HepG2 (cell line): Measurements from ENCODE around the gene PXT1. TPM values are rescaled to one million over a fixed set of nuclear protein-coding genes. Genes with fewer than 3 reads are reported as not detected.

Experiments
- ATAD3A ChIP-seq: sonication (generic); formaldehyde crosslinking; IDR thresholded peaks from 2 replicates; pipeline ENCODE4 v1.4.0; 2020; ENCODE audit warnings: missing genetic modification reagents
- FOXJ3 ChIP-seq: sonication (generic); formaldehyde crosslinking; IDR thresholded peaks from 2 replicates; pipeline ENCODE4 v1.4.0; 2020; ENCODE audit warnings: missing genetic modification reagents, mild to moderate bottlenecking, borderline replicate concordance
- GZF1 ChIP-seq: sonication (generic); formaldehyde crosslinking; IDR thresholded peaks from 2 replicates; pipeline ENCODE4 v1.5.1; 2020; ENCODE audit warnings: mild to moderate bottlenecking, missing genetic modification reagents
- HNRNPUL1 ChIP-seq: fragments of 200-400 bp; formaldehyde crosslinking; IDR thresholded peaks from 2 replicates; pipeline ENCODE4 v1.6.1; 2017; ENCODE audit warnings: low read depth, mild to moderate bottlenecking, low read length, moderate library complexity
- HOXA3 ChIP-seq: sonication (generic); formaldehyde crosslinking; IDR thresholded peaks from 2 replicates; pipeline ENCODE4 v1.5.0; 2020; ENCODE audit warnings: missing genetic modification reagents
- HOXA7 ChIP-seq: sonication (generic); formaldehyde crosslinking; IDR thresholded peaks from 2 replicates; pipeline ENCODE4 v1.8.1; 2022; ENCODE audit warnings: mild to moderate bottlenecking, missing genetic modification reagents, moderate library complexity
- IRX3 ChIP-seq: sonication (generic); formaldehyde crosslinking; IDR thresholded peaks from 2 replicates; pipeline ENCODE4 v1.8.1; 2023; ENCODE audit warnings: mild to moderate bottlenecking, low read depth, missing genetic modification reagents, borderline replicate concordance
- KLF6 ChIP-seq: IDR thresholded peaks from 2 replicates; pipeline ENCODE4 v1.8.0; 2016; ENCODE audit warnings: missing biosample characterization, missing genetic modification reagents
- MAF1 ChIP-seq: sonication (generic); formaldehyde crosslinking; IDR thresholded peaks from 2 replicates; pipeline ENCODE4 v1.5.0; 2020; ENCODE audit warnings: missing genetic modification reagents, borderline replicate concordance
- THYN1 ChIP-seq: sonication (generic); formaldehyde crosslinking; IDR thresholded peaks from 2 replicates; pipeline ENCODE4 v1.8.1; 2023; ENCODE audit warnings: low read depth, mild to moderate bottlenecking, moderate library complexity, missing genetic modification reagents, borderline replicate concordance
- YEATS2 ChIP-seq: sonication (generic); formaldehyde crosslinking; IDR thresholded peaks from 2 replicates; pipeline ENCODE4 v1.4.0; 2020; ENCODE audit warnings: missing genetic modification reagents, borderline replicate concordance
- ZC3H13 ChIP-seq: sonication (generic); formaldehyde crosslinking; IDR thresholded peaks from 2 replicates; pipeline ENCODE4 v1.8.1; 2023; ENCODE audit warnings: mild to moderate bottlenecking, missing genetic modification reagents, moderate library complexity
- ZNF101 ChIP-seq: sonication (generic); formaldehyde crosslinking; IDR thresholded peaks from 2 replicates; pipeline ENCODE4 v1.4.0; 2020; ENCODE audit warnings: mild to moderate bottlenecking, low read depth, missing genetic modification reagents, borderline replicate concordance
- ZNF12 ChIP-seq: sonication (generic); formaldehyde crosslinking; IDR thresholded peaks from 2 replicates; pipeline ENCODE4 v1.5.0; 2020; ENCODE audit warnings: missing genetic modification reagents
- ZNF350 ChIP-seq: sonication (generic); formaldehyde crosslinking; IDR thresholded peaks from 2 replicates; pipeline ENCODE4 v1.4.0; 2020; ENCODE audit warnings: mild to moderate bottlenecking, low read depth, missing genetic modification reagents, borderline replicate concordance
- ZNF724P ChIP-seq: sonication (generic); formaldehyde crosslinking; IDR thresholded peaks from 2 replicates; pipeline ENCODE4 v1.8.0; 2022; ENCODE audit warnings: missing genetic modification reagents, borderline replicate concordance
- ZNF773 ChIP-seq: sonication (generic); formaldehyde crosslinking; IDR thresholded peaks from 2 replicates; pipeline ENCODE4 v1.4.0; 2020; ENCODE audit warnings: missing genetic modification reagents, borderline replicate concordance
- polyA plus RNA-seq, 8 experiments: library from polyadenylated mRNA; depleted of rRNA in 3 of 8; stranded (reverse) in 7 of 8; unstranded in 1 of 8; fragments of >200 nt; fragmentation: Illumina TruSeq in 4 of 8; extraction: Trizol in 4 of 8; gene quantifications; 2 replicates each; pipeline versions ENCODE4 v1.2.1 to v1.2.3, GENCODE V29; 2011 to 2016; ENCODE audit warnings: low read depth in 4 of 8, missing spikeins in 1 of 8, mixed read lengths in 1 of 8; ENCODE audit not compliant: insufficient read depth in 1 of 8
- total RNA-seq, 5 experiments: library from RNA; depleted of rRNA; stranded (reverse); fragments of >200 nt; fragmentation: Illumina TruSeq; extraction: Trizol; gene quantifications; 2 replicates each; pipeline ENCODE4 v1.2.3, GENCODE V29; 2016; ENCODE audit warnings: low read depth in 1 of 5
- TF ChIP-seq, protein P1 (sequence below): sonication (generic); formaldehyde crosslinking; IDR thresholded peaks from 2 replicates; pipeline ENCODE4 v1.5.0; 2020; ENCODE audit warnings: mild to moderate bottlenecking, missing genetic modification reagents, borderline replicate concordance
- TF ChIP-seq, protein P2 (sequence below): sonication (generic); formaldehyde crosslinking; IDR thresholded peaks from 2 replicates; pipeline ENCODE4 v1.4.0; 2020; ENCODE audit warnings: missing genetic modification reagents
- TF ChIP-seq, protein P3 (sequence below): sonication (generic); formaldehyde crosslinking; IDR thresholded peaks from 2 replicates; pipeline ENCODE4 v1.5.0; 2020; ENCODE audit warnings: missing genetic modification reagents
- TF ChIP-seq, protein P4 (sequence below): sonication (generic); formaldehyde crosslinking; IDR thresholded peaks from 2 replicates; pipeline ENCODE4 v1.4.0; 2020; ENCODE audit warnings: mild to moderate bottlenecking, missing genetic modification reagents
- TF ChIP-seq, protein P5 (sequence below): conservative IDR thresholded peaks from 2 replicates; pipeline ENCODE4 v1.6.1; 2018; ENCODE audit warnings: missing genetic modification reagents

PXT1 gene
- total and polyA plus RNA-seq, 2 of the 13 experiments (the other 11 are each of a cell fraction or from before 2014, with no cell fraction given): 0.04 TPM; not detected in 1

DNA sequence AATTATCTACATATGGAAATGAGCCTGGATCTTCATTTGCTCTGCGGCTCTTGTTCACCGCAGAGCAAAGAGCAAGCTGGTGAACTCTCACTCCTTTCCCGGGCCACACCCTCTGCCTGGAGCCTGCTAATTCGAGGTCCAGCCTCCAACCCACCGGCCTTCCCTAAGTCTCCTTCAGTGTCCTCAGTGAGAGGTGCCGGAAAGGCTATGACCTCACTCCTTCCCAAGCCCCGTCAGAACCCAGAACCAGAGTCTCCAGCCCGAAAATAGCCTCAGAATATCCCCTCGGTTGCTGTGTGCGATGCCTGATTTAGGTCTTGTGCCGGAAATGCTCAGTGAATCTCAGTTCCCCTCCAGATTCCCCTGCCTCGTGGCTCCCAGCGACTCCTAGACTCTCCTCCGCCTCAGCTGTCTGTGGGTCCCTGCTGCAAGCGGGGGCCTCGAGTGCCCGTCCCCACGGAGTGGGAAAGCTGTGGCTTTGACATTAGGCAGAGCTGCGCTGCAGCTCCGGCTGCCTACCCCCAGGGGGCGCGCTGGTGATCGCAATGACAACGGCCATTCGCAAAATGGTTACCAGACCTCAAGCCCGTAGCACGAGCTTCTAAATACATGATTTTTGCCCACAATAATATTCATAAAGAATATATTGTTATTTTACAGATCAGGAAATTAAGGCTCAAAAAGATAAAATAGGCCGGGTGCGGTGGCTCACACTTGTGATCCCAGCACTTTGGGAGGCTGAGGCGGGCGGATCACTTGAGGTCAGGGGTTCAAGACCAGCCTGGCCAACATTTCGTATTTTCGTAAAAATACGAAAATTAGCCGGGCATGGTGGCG is 101.8 kb downstream of the PXT1 start (continued):
- TF ChIP-seq ZNF773 (CRISPR knock-in tag) (0 out of 2 replicates have a peak, but pooled peaks have one; percentile 43), GZF1 (CRISPR knock-in tag) (no peak), ZNF12 (0 out of 2 replicates have a peak, but pooled peaks have one; percentile 26), IRX3 (no peak; the same call in 1 of the 2 replicates), YEATS2 (no peak), ZNF350 (CRISPR knock-in tag) (peak; percentile 48; the same call in 1 of the 2 replicates), ZNF101 (CRISPR knock-in tag) (no peak), HOXA7 (no peak), ZNF724P (CRISPR knock-in tag) (no peak), KLF6 (CRISPR knock-in tag) (no peak), THYN1 (CRISPR knock-in tag) (0 out of 2 replicates have a peak, but pooled peaks have one; percentile 64), HOXA3 (peak; percentile 77; the same call in 1 of the 2 replicates), MAF1 (0 out of 2 replicates have a peak, but pooled peaks have one; percentile 55), ZC3H13 (CRISPR knock-in tag) (no peak), FOXJ3 (CRISPR knock-in tag) (no peak), ATAD3A (CRISPR knock-in tag) (no peak), HNRNPUL1 (no peak)
- TF ChIP-seq, protein P1, sequence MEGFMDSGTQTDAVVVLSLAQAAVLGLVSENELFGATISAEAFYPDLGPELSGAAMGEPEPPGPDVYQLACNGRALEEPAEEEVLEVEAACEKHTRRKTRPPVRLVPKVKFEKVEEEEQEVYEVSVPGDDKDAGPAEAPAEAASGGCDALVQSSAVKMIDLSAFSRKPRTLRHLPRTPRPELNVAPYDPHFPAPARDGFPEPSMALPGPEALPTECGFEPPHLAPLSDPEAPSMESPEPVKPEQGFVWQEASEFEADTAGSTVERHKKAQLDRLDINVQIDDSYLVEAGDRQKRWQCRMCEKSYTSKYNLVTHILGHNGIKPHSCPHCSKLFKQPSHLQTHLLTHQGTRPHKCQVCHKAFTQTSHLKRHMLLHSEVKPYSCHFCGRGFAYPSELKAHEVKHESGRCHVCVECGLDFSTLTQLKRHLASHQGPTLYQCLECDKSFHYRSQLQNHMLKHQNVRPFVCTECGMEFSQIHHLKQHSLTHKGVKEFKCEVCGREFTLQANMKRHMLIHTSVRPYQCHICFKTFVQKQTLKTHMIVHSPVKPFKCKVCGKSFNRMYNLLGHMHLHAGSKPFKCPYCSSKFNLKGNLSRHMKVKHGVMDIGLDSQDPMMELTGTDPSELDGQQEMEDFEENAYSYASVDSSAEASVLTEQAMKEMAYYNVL: no peak
- TF ChIP-seq, protein P2, sequence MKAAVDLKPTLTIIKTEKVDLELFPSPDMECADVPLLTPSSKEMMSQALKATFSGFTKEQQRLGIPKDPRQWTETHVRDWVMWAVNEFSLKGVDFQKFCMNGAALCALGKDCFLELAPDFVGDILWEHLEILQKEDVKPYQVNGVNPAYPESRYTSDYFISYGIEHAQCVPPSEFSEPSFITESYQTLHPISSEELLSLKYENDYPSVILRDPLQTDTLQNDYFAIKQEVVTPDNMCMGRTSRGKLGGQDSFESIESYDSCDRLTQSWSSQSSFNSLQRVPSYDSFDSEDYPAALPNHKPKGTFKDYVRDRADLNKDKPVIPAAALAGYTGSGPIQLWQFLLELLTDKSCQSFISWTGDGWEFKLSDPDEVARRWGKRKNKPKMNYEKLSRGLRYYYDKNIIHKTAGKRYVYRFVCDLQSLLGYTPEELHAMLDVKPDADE (CRISPR knock-in tag): no peak
- TF ChIP-seq, protein P3, sequence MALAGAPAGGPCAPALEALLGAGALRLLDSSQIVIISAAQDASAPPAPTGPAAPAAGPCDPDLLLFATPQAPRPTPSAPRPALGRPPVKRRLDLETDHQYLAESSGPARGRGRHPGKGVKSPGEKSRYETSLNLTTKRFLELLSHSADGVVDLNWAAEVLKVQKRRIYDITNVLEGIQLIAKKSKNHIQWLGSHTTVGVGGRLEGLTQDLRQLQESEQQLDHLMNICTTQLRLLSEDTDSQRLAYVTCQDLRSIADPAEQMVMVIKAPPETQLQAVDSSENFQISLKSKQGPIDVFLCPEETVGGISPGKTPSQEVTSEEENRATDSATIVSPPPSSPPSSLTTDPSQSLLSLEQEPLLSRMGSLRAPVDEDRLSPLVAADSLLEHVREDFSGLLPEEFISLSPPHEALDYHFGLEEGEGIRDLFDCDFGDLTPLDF (CRISPR knock-in tag): no peak
- TF ChIP-seq, protein P4, sequence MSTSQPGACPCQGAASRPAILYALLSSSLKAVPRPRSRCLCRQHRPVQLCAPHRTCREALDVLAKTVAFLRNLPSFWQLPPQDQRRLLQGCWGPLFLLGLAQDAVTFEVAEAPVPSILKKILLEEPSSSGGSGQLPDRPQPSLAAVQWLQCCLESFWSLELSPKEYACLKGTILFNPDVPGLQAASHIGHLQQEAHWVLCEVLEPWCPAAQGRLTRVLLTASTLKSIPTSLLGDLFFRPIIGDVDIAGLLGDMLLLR (CRISPR knock-in tag): no peak; the same call in 1 of the 2 replicates
- TF ChIP-seq, protein P5, sequence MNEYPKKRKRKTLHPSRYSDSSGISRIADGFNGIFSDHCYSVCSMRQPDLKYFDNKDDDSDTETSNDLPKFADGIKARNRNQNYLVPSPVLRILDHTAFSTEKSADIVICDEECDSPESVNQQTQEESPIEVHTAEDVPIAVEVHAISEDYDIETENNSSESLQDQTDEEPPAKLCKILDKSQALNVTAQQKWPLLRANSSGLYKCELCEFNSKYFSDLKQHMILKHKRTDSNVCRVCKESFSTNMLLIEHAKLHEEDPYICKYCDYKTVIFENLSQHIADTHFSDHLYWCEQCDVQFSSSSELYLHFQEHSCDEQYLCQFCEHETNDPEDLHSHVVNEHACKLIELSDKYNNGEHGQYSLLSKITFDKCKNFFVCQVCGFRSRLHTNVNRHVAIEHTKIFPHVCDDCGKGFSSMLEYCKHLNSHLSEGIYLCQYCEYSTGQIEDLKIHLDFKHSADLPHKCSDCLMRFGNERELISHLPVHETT (CRISPR knock-in tag): no peak
